HCT116 (cell line): Measurements from ENCODE around the gene ZC3H13. TPM values are rescaled to one million over a fixed set of nuclear protein-coding genes. Genes with fewer than 3 reads are reported as not detected.

ENCODE experiments used
- ATAC-seq: fragments of 200-7000 bp; cut with Tn5 transposase; 2 replicates; pipeline ENCODE4 v1.9.1; 2020; ENCODE audit warnings: mild to moderate bottlenecking, moderate library complexity
- BruUV-seq: library from RNA; stranded (reverse); fragments of 400-500 nt; replicated peaks from 2 replicates; lab custom pipeline; 2021; lab: Mats Ljungman, UMichigan
- CTCF ChIA-PET: fragments of 300-600 bp; sonication (Branson Sonifier 250); formaldehyde crosslinking; loops from one replicate; lab custom pipeline; 2021; ENCODE audit warnings: antibody characterized with exemption; lab: Charles Lee
- POLR2A ChIA-PET: fragments of 300-600, 350-600 bp; sonication (Branson Sonifier 250); formaldehyde crosslinking; loops from one replicate; lab custom pipeline; 2021; ENCODE audit warnings: antibody characterized with exemption; lab: Charles Lee
- RAD21 ChIA-PET, 2 experiments: fragments of 300-600 bp; sonication (Branson Sonifier 250); formaldehyde crosslinking; loops; one replicate each; lab custom pipeline; 2023; ENCODE audit warnings: low total read pairs in 2 of 2; ENCODE audit not compliant: uncharacterized antibody in 2 of 2, unreplicated experiment in 2 of 2, low non-redundant PET in 1 of 2; lab: Charles Lee
- DNase-seq: peaks from one replicate; pipeline ENCODE4 v3.0.0-alpha.2; 2010; ENCODE audit warnings: low read depth, low spot score
- H2AFZ ChIP-seq: fragments of 200-600 bp; shearing (Covaris generic), sonication (generic); 2 replicates; pipeline ENCODE4 v1.6.1; 2017; ENCODE audit warnings: low read depth, mixed run types, mixed read lengths, antibody characterized with exemption, low read length; ENCODE audit not compliant: poor library complexity, severe bottlenecking
- H3K27ac ChIP-seq: 2 replicates; pipeline ENCODE4 v1.5.1; 2012; ENCODE audit warnings: low read depth, low read length
- H3K27me3 ChIP-seq: fragments of 200-600 bp; sonication (generic); 2 replicates; pipeline ENCODE4 v1.6.1; 2016; ENCODE audit warnings: mixed run types, low read length, mixed read lengths; ENCODE audit not compliant: insufficient read depth
- H3K36me3 ChIP-seq, 2 experiments: fragments of 200-500 bp in 1 of 2; fragments of 200-600 bp in 1 of 2; sonication (Bioruptor generic) in 1 of 2; sonication (generic) in 1 of 2; 2 replicates each; pipeline versions ENCODE4 v1.5.1 to v1.6.1; 2014 to 2016; ENCODE audit warnings: low read length in 2 of 2, inconsistent platforms in 1 of 2, mixed read lengths in 1 of 2, mixed run types in 1 of 2; ENCODE audit not compliant: insufficient read depth in 2 of 2, control insufficient read depth in 1 of 2
- H3K4me1 ChIP-seq, 2 experiments: fragments of 200-600 bp in 1 of 2; sonication (generic) in 1 of 2; 2 replicates each; pipeline versions ENCODE4 v1.5.1 to v1.6.1; 2012 to 2017; ENCODE audit warnings: low read length in 2 of 2, inconsistent platforms in 1 of 2, mild to moderate bottlenecking in 1 of 2, mixed read lengths in 1 of 2, mixed run types in 1 of 2, moderate library complexity in 1 of 2; ENCODE audit not compliant: insufficient read depth in 2 of 2, control insufficient read depth in 1 of 2
- H3K4me2 ChIP-seq: fragments of 200-600 bp; sonication (generic); 2 replicates; pipeline ENCODE4 v1.6.1; 2017; ENCODE audit warnings: mixed run types, low read length, mixed read lengths
- H3K4me3 ChIP-seq, 2 experiments: fragments of 200-600 bp in 1 of 2; sonication (generic) in 1 of 2; replicated peaks in 1 of 2; 2 replicates each; pipeline ENCODE4 v1.5.1; 2011 to 2016; ENCODE audit warnings: low read length in 2 of 2, control low read depth in 1 of 2, low read depth in 1 of 2, mild to moderate bottlenecking in 1 of 2, mixed read lengths in 1 of 2, mixed run types in 1 of 2
- H3K79me2 ChIP-seq: fragments of 200-600 bp; sonication (generic); 2 replicates; pipeline ENCODE4 v1.6.1; 2017; ENCODE audit warnings: mild to moderate bottlenecking, mixed run types, low read length, moderate library complexity, mixed read lengths; ENCODE audit not compliant: insufficient read depth
- H3K9ac ChIP-seq: fragments of 200-600 bp; sonication (generic); 2 replicates; pipeline ENCODE4 v1.6.1; 2016; ENCODE audit warnings: low read length, mixed read lengths
- H3K9me2 ChIP-seq: fragments of 200-600 bp; sonication (generic), shearing (Covaris generic); 2 replicates; pipeline ENCODE4 v1.6.1; 2017; ENCODE audit warnings: mixed run types, mild to moderate bottlenecking, moderate library complexity; ENCODE audit not compliant: insufficient read depth
- H3K9me3 ChIP-seq, 2 experiments: fragments of 200-500 bp in 1 of 2; fragments of 200-600 bp in 1 of 2; sonication (Bioruptor generic) in 1 of 2; sonication (generic) in 1 of 2; 2 replicates each; pipeline ENCODE4 v1.6.1; 2014 to 2017; ENCODE audit warnings: low read length in 2 of 2, mixed read lengths in 2 of 2, inconsistent platforms in 1 of 2, low read depth in 1 of 2, mild to moderate bottlenecking in 1 of 2, mixed run types in 1 of 2, moderate library complexity in 1 of 2; ENCODE audit not compliant: control insufficient read depth in 1 of 2, insufficient read depth in 1 of 2
- H4K20me1 ChIP-seq: fragments of 200-600 bp; sonication (generic), shearing (Covaris generic); 2 replicates; pipeline ENCODE4 v1.6.1; 2017; ENCODE audit warnings: mixed run types, mild to moderate bottlenecking, moderate library complexity; ENCODE audit not compliant: insufficient read depth
- ATF3 ChIP-seq: IDR thresholded peaks from 2 replicates; pipeline ENCODE4 v1.6.1; 2012
- EGR1 ChIP-seq: IDR thresholded peaks from 2 replicates; pipeline ENCODE4 v1.6.1; 2012; ENCODE audit warnings: low read depth
- ELF1 ChIP-seq: IDR thresholded peaks from 2 replicates; pipeline ENCODE4 v1.6.1; 2012; ENCODE audit warnings: low read depth, borderline replicate concordance
- MAX ChIP-seq: IDR thresholded peaks from 2 replicates; pipeline ENCODE4 v1.6.1; 2012
- POLR2A ChIP-seq: IDR thresholded peaks from 2 replicates; pipeline ENCODE4 v1.7.0; 2011; ENCODE audit warnings: borderline replicate concordance; ENCODE audit not compliant: insufficient read depth, insufficient read length; ENCODE audit errors: extremely low read depth
- POLR2AphosphoS5 ChIP-seq: IDR thresholded peaks from 2 replicates; pipeline ENCODE4 v1.6.1; 2011; ENCODE audit warnings: mild to moderate bottlenecking, low read depth, low read length, moderate library complexity
- RAD21 ChIP-seq: IDR thresholded peaks from 2 replicates; pipeline ENCODE4 v1.6.1; 2012; ENCODE audit warnings: low read depth, mild to moderate bottlenecking
- ZNF274 ChIP-seq: fragments of 200-500 bp; sonication (Bioruptor generic); IDR thresholded peaks from 2 replicates; pipeline ENCODE4 v1.6.1; 2014; ENCODE audit warnings: mild to moderate bottlenecking, low read depth, low read length, inconsistent platforms
- intact Hi-C: fragments of 100-400 bp; cut with micrococcal nuclease; formaldehyde crosslinking; loops from 2 replicates; pipeline ENCODE4 v1.10.0; 2022
- total RNA-seq: library from RNA; stranded (reverse); gene quantifications from one replicate; pipeline ENCODE4 v1.2.1, GENCODE V29; 2021; ENCODE audit not compliant: unreplicated experiment
- TF ChIP-seq, protein P1 (sequence below): IDR thresholded peaks from 2 replicates; pipeline ENCODE4 v1.6.1; 2011; ENCODE audit warnings: mild to moderate bottlenecking, low read length, moderate library complexity; ENCODE audit not compliant: insufficient replicate concordance; ENCODE audit errors: extremely low read depth

The ZC3H13 gene
- total RNA-seq, 1 experiment from 2014 or later = 37.9 TPM

GRCh38 chr13:46040763-46041162 lies 11.8 kb downstream of the ZC3H13 start:
- Histone ChIP-seq H3K79me2 (peaks cover 70% of the 10 kb centered on the region), H3K9me3 (no peaks in the 10 kb centered on the region), H3K9me2 (no peaks in the 10 kb centered on the region), H3K27me3 (no peaks in the 10 kb centered on the region), H3K9ac (no peak overlapping the region), H4K20me1 (peaks cover 4% of the 10 kb centered on the region; the same call in 1 of the 2 replicates), H3K27ac (no peak overlapping the region), H3K36me3 (peaks cover 5 to 12% of the 10 kb centered on the region in 2 experiments; a peak in 2 of 4 replicates), H3K4me3 (no peak overlapping the region), H3K4me2 (no peak overlapping the region), H3K4me1 (no peaks in the 10 kb centered on the region), H2AFZ (no peak overlapping the region)
- intact Hi-C loops = no loop called here
- no TSS peak for BruUV-seq
- RAD21 ChIA-PET = no interaction called here
- CTCF ChIA-PET = no interaction called here
- no peak for ATAC-seq
- POLR2A ChIA-PET = no interaction called here
- no peak for TF ChIP-seq RAD21
- DNase-seq = no peak

GRCh38 chr13:46039411-46040182 lies 12.9 kb downstream of the ZC3H13 start:
- no peak overlapping the region for H3K4me3 ChIP-seq
- ChIA-PET RAD21 (no interaction called here), CTCF (no interaction called here), POLR2A (no interaction called here)
- no peaks in the 10 kb centered on the region for H3K27me3 ChIP-seq
- H3K9me3 ChIP-seq = no peaks in the 10 kb centered on the region
- H3K9ac ChIP-seq = no peak overlapping the region
- peaks cover 4% of the 10 kb centered on the region; the same call in 1 of the 2 replicates for H4K20me1 ChIP-seq
- TF ChIP-seq POLR2A (no peak), ATF3 (no peak), MAX (no peak), ELF1 (no peak), EGR1 (no peak), ZNF274 (no peak), POLR2AphosphoS5 (no peak), RAD21 (no peak)
- TF ChIP-seq, protein P1, sequence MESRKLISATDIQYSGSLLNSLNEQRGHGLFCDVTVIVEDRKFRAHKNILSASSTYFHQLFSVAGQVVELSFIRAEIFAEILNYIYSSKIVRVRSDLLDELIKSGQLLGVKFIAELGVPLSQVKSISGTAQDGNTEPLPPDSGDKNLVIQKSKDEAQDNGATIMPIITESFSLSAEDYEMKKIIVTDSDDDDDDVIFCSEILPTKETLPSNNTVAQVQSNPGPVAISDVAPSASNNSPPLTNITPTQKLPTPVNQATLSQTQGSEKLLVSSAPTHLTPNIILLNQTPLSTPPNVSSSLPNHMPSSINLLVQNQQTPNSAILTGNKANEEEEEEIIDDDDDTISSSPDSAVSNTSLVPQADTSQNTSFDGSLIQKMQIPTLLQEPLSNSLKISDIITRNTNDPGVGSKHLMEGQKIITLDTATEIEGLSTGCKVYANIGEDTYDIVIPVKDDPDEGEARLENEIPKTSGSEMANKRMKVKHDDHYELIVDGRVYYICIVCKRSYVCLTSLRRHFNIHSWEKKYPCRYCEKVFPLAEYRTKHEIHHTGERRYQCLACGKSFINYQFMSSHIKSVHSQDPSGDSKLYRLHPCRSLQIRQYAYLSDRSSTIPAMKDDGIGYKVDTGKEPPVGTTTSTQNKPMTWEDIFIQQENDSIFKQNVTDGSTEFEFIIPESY = no peak
- H3K9me2 ChIP-seq = no peaks in the 10 kb centered on the region
- H3K36me3 ChIP-seq = peaks cover 5 to 12% of the 10 kb centered on the region in 2 experiments; a peak in 2 of 4 replicates
- no peak overlapping the region for H3K4me2 ChIP-seq
- intact Hi-C loops = no loop called here
- no TSS peak for BruUV-seq
- H3K27ac ChIP-seq = no peak overlapping the region
- ATAC-seq (no peak), DNase-seq (no peak)
- H2AFZ ChIP-seq = no peak overlapping the region
- no peaks in the 10 kb centered on the region for H3K4me1 ChIP-seq
- H3K79me2 ChIP-seq = peaks cover 67% of the 10 kb centered on the region
